Heart left ventricle (tissue), 13 donors: Measurements from ENCODE around the gene LPP.

ENCODE experiments used
- CTCF ChIP-seq, 12 donors: fragments of 200-600 bp; sonication (generic) in 4 of 12; IDR thresholded peaks; one replicate each; pipeline versions ENCODE4 v1.5.0 to v1.8.0; 2018 to 2022; ENCODE audit warnings: antibody characterized with exemption in 12 of 12, mild to moderate bottlenecking in 5 of 12
- POLR2A ChIP-seq, 2 donors: fragments of 450-650 bp; IDR thresholded peaks; one replicate each; pipeline ENCODE4 v1.6.1; 2017; ENCODE audit warnings: antibody characterized with exemption in 2 of 2, mild to moderate bottlenecking in 2 of 2, moderate library complexity in 2 of 2
- donor health status: ischemic (EF 13 %, LVEDD 7.1; RV severe dilation, severe dysfunction).
- donor health status: DM: no; HTN: yes; CAD: no.
- donor health status: DM: no; HTN: no; CAD: no.
- donor health status: ischemic (EF 25% LVEDD 6.9; RV normal size, moderate dysfunction).
- donor health status: ischemic (EF 25% LVEDD 5.7; RV mildly dilated, moderate dysfunction).
- donor health status: ischemic (EF 35%, LVEDD 5.7; RV mildly dilated, moderate dysfunction).
- donor health status: nonischemic (EF 11% LVEDD 7.7; RV severe dilation, severe dysfunction).
- donor health status: DM: yes; HTN: yes; CAD: no.
- donor health status: PGD.
- donor health status: ischemic (EF 29% LVEDD 5.4; RV normal size, mild dysfunction).
- donor health status: nonischemic (EF 23%, LVEDD 6.1; RV moderate dilation, normal function).

- TF ChIP-seq CTCF (IDR thresholded peaks at IDR 0.05) (no peak), POLR2A (IDR thresholded peaks at IDR 0.05) (no peak)
These were observed 535.2 kb downstream of the LPP start for GRCh38 chr3:188689101-188689574.
